GOT3 (cell line): ENCODE measurements around the gene CRACR2A.

ENCODE experiments used
- DNase-seq: peaks from one replicate; lab custom pipeline; 2025; ENCODE audit warnings: mixed read lengths; lab: John Stamatoyannopoulos, UW

The CRACR2A gene

GRCh38 chr12:3615862-3616261 lies 137.0 kb downstream of the CRACR2A start:
- DNase-seq = no peak

- no peak for DNase-seq
Observed at GRCh38 chr12:3614806-3615466, 138.0 kb downstream of the CRACR2A start.

- DNase-seq = no peak
Observed at GRCh38 chr12:3613641-3614395, 139.1 kb downstream of the CRACR2A start.

DNA sequence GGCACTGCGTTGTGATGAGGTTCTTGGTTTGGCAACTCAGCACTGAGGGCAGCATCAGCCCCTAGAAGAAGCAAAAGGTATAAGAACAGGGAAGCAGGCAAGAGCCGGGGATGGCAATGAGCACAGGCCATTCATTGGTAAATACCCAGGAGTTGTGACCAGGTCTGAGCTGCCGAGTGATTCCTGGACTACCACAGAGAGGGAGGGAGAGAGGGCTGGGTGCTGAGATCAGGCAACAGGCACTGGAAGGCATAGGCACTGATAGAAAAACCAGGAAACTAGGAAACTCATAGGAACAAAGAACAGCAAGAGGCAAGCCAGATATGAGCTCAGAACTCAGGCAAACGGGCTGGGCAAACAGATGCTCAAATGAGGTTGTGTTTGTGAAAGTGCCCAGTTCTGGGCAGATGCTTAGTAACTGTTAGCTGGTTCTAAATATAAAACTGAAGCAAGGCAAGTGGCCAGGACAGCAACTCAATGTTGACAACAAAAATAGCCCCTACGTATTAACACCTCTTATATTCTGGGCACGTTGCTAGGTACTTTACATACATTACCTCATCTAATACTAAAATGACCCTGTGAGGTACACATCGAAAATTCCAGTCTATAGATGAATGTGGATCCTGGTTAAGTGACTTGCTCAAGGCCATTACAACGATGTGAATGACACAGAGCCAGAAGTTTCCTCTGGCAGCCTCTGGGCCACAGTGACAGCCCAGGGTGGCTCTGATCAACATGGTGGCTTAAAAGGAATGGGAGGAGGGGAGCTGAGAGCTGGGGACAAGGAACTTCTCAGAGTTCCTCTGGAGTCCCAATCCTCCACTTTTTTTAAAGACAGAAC lies 140.8 kb downstream of the CRACR2A start:
- DNase-seq = no peak

- DNase-seq = no peak
Observed at GRCh38 chr12:3607821-3608220, 145.1 kb downstream of the CRACR2A start.

- DNase-seq = no peak
Observed at GRCh38 chr12:3607039-3607720, 145.7 kb downstream of the CRACR2A start.

- no peak for DNase-seq
Observed at GRCh38 chr12:3606128-3606527, 146.8 kb downstream of the CRACR2A start.

- no peak for DNase-seq
Observed at GRCh38 chr12:3605692-3606091, 147.2 kb downstream of the CRACR2A start.

DNA sequence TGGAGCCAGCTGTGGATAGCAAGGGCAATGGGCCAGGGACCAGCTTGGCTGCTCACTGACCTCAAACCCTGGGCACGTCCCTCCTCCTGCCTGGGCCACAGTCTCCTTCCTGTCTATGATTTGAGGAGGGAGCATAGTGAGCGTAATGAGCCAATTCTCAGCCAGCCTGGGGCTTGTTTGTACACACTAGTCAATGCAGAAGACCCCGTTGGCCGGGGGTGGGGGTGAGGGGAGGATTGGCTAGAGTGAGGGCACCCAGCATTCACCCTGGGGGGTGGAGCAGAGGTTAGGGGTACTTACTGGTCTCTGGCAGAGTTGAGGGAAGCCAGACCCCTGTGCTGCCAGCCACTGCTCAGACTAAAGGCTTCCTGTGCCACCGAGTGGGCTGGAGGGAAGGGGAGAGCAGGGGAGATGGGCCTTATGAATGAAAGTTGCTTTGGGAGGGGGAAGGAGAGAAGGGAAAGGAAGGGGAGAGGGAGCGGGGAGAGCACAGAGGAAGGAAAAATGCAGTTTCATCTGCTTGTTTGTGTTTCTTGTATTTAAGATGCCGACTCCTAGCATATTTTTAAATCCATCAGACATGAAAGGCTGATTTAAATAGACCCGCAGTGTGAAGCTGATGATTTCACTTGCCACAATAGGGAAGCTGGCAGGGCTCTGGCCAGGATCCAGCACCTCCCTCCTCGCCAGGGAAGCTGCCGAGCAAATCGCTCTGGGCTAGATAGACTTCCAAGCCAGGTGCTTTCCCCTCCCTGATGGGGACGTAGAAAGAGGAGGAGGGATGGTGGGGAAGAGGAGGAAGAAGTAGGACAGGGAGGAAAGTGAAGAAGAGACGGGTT lies 147.9 kb downstream of the CRACR2A start:
- DNase-seq = no peak

DNA sequence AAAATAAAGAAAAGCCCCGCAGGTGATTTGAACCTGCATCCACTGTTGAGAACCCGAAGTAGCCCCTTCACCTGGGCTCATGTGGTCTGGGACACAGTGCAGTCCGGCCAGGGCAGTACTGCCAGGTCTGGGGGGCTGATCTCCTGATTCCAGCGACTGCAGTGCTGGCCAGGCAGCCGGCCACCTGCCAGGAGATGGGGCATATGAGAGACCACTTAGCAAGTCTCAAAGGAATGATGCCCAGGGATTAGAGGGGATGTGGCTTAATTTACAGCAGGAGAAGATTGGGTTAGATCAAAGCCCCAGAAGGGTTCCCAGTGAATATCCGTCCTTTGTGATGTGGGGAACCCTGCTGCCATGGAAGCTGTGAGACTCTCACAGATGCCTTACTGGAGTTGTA lies 148.6 kb downstream of the CRACR2A start:
- DNase-seq = no peak

- no peak for DNase-seq
Observed at GRCh38 chr12:3603576-3603975, 149.3 kb downstream of the CRACR2A start.

DNA sequence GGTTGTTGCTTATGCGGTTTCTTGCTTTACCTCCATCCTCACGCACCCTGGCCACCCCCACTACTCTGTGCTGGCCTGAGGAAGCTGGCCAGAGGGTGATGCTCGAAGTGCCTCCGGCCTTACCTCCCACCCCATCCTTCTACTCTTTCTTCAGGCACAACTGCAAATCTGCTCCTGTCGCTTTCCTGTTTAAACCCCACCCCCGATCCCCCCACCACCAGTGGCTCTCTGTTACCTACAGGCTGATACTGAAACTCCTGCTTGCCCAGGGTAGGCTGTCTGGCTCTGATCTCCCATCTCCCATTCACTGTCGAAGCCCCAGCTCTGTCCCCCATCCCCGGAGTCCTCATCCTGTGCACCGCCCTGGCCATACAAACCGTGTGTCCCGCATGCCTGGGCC lies 150.4 kb downstream of the CRACR2A start:
- DNase-seq = no peak

- no peak for DNase-seq
Observed at GRCh38 chr12:3601461-3602150, 151.3 kb downstream of the CRACR2A start.

GRCh38 chr12:3600951-3601350 lies 152.0 kb downstream of the CRACR2A start:
- no peak for DNase-seq

GRCh38 chr12:3600039-3600720 lies 152.7 kb downstream of the CRACR2A start:
- no peak for DNase-seq

DNA sequence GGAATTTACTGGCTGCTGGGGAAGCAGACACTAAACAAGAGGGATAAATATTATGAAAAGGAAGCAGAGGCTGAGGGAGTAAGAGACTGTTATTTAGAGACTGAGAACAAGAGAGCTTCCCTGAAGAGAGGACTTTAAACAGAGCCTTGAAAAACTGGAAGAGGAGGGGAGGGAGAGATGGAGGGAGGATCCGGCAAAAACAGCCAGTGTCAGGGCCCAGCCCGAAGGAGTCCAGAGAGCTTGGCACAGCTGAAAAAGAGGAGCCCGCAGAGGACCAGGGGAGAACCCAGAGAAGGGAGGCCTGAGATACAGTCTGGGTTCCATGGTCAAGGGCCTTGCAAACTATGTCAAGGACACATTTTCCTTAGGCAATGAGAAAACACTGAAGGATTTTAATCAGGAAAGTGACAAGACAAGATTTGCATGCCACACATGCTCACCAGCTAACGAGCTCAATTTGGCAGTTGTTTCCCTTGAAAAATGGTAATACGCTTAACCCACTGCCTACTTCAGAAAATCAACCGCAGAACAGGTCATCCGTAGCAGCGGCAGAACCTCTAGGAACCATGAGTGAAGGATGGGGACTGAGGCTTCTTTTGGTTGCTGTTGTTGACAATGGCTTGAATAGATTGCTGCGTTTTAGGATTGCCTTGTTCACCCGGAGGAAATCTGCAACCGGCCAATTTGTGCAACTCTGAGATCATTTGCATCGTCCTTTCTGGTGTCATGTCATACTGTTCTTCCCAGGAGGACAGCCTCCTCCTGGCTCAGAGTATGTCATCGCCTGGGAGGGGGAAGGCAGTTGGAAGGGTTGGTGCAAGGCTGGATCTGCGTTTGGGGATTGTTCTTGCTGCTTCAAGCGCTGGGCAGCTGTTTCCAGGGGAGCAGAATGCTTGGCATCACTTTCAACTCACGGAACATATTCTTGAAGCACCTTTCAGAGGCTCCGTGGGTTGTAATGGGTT lies 153.7 kb downstream of the CRACR2A start:
- DNase-seq = no peak

- no peak for DNase-seq
Observed at GRCh38 chr12:3597526-3598210, 155.2 kb downstream of the CRACR2A start.

DNA sequence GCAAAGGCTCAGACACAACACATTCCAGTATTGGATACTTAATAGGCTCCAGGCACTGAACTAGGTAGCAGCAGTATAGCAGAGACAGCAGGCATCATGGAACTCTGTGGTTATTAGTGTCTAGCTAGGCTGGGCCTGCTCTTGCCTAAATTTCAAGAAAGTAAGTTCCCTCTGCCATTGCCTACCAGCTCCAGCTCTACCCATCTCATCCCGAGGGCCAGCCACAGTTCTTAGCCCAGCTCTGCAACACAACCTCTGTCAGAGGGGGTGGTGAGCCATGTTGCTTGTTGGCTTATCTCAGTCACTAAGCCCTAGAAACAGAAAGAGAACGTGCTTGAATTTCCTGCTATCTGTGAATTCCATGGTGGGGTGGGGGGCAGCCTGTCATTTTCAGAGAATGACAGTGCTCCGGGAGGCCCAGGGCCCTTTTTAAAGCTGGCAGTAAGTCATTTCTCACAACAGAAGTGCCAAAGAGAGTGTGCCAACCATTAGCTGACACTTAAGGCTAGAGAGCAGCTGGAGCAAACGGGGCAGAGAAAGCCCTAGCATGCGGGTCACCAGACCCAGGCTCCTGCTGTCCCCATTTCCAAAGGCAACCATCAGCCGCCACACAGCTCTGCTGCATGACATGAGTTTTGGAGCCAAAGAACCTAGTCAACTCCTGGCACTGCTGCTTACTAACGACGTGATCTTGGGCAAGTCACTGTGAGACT lies 156.1 kb downstream of the CRACR2A start:
- DNase-seq = no peak
